Vagina (tissue), 2 donors: ENCODE data around the gene IQSEC3. TPM values are rescaled to one million over a fixed set of nuclear protein-coding genes. Genes with fewer than 3 reads are reported as not detected.

Experiments
- DNase-seq, 2 donors: peaks; one replicate each; pipeline ENCODE4 v3.0.0-alpha.2; 2017; ENCODE audit errors: extremely low spot score in 2 of 2
- H3K27ac ChIP-seq: fragments of 200-600 bp; sonication (generic); one replicate; pipeline ENCODE4 v1.5.1; 2019
- H3K27me3 ChIP-seq: fragments of 200-600 bp; sonication (generic); one replicate; pipeline ENCODE4 v1.5.1; 2019
- H3K36me3 ChIP-seq, 2 donors: fragments of 200-600 bp; sonication (generic); one replicate each; pipeline ENCODE4 v1.5.1; 2017 to 2019
- H3K4me1 ChIP-seq: fragments of 200-600 bp; sonication (generic); one replicate; pipeline ENCODE4 v1.5.1; 2019
- H3K4me3 ChIP-seq, 2 donors: fragments of 200-600 bp; sonication (generic); 1 replicate in 1 of 2; 2 replicates in 1 of 2; pipeline ENCODE4 v1.5.1; 2016 to 2019
- H3K9me3 ChIP-seq: fragments of 200-600 bp; sonication (generic); one replicate; pipeline ENCODE4 v1.5.1; 2019
- CTCF ChIP-seq, 3 experiments: fragments of 450-650 bp in 2 of 3; fragments of 200-600 bp in 1 of 3; sonication (generic) in 1 of 3; IDR thresholded peaks; one replicate each; pipeline ENCODE4 v1.5.1; 2017 to 2019; ENCODE audit warnings: antibody characterized with exemption in 3 of 3, mild to moderate bottlenecking in 2 of 3, moderate library complexity in 2 of 3
- POLR2A ChIP-seq, 2 donors: fragments of 450-650 bp; IDR thresholded peaks; one replicate each; pipeline ENCODE4 v1.6.1; 2017; ENCODE audit warnings: antibody characterized with exemption in 2 of 2, mild to moderate bottlenecking in 2 of 2, moderate library complexity in 2 of 2
- POLR2AphosphoS5 ChIP-seq, 2 donors: sonication (generic); formaldehyde crosslinking; IDR thresholded peaks; one replicate each; pipeline ENCODE4 v1.9.0; 2017; ENCODE audit warnings: antibody characterized with exemption in 2 of 2, mild to moderate bottlenecking in 2 of 2, low read depth in 1 of 2; ENCODE audit not compliant: insufficient read depth in 1 of 2
- intact Hi-C: fragments of 100-400 bp; cut with DNase I; formaldehyde crosslinking; loops from one replicate; pipeline ENCODE4 v1.15.1; 2023
- total RNA-seq: library from RNA; depleted of rRNA; stranded (reverse); fragments of >200 nt; gene quantifications from one replicate; pipeline ENCODE4 v1.2.3, GENCODE V29; 2016

Gene IQSEC3
- total RNA-seq, 1 donor from 2014 or later, result 1.7 TPM

- intact Hi-C loops, result no loop called here
- TF ChIP-seq CTCF (IDR thresholded peaks at IDR 0.05) (no peak), POLR2AphosphoS5 (IDR thresholded peaks at IDR 0.05; ENCODE audit: insufficient read depth in 1 of 2, low read depth in 1 of 2) (no peak), POLR2A (IDR thresholded peaks at IDR 0.05) (no peak)
- no peak overlapping the region for H3K4me3 ChIP-seq
- H3K27me3 ChIP-seq, result no peaks in the 10 kb centered on the region
- no peak overlapping the region for H3K27ac ChIP-seq
- no peaks in the 10 kb centered on the region for H3K36me3 ChIP-seq
- no peaks in the 10 kb centered on the region for H3K4me1 ChIP-seq
- H3K9me3 ChIP-seq, result no peaks in the 10 kb centered on the region
- no peak for DNase-seq
Measured at GRCh38 chr12:169528-170370, 103.2 kb downstream of the IQSEC3 start.

DNA sequence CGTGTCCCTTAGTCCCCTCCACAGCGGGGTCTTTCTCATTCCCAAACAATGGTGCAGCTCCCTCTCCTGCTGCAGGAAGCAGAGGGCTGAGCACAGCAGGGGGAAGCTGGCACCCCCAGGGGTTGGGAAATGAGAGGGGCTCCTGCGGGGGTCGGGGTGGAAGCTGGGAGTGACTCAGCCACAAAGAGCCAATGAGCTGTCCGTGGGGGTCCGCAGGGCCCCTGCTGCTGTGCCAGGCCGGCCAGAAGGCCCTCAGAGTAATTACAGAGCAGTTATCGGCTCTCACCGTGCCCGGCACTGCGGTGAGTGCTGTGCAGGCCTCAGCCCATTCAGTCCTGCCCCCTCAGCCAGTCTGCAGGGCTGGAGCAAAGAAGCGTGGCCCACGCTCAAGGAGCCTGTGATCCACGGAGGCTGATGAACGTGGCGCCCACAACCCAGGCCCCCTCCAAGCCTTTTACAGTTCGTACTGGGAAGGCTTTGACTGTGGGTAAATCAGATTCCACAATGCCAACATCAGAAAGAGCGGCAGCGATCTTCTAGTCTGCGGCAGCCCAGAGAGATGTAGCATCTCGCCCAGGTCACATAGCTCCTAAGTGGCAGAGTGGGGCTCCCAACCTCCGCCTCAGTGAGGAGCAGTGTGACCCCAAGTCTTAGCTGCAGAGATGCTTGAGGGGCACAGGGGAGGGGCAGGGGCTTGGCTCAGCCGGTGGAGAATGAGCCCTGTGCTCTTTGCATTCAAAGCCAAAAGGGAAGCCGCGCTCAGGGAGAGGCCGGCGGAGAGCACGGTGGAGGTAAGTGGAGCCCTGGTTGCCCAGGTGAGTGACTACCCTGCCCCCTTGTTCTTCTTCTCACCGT lies 104.0 kb downstream of the IQSEC3 start:
- no peaks in the 10 kb centered on the region for H3K4me1 ChIP-seq
- H3K4me3 ChIP-seq, result no peak overlapping the region
- TF ChIP-seq POLR2AphosphoS5 (IDR thresholded peaks at IDR 0.05; ENCODE audit: insufficient read depth in 1 of 2, low read depth in 1 of 2), result no peak
- TF ChIP-seq CTCF (IDR thresholded peaks at IDR 0.05), result no peak
- TF ChIP-seq POLR2A (IDR thresholded peaks at IDR 0.05), result no peak
- no peak for DNase-seq
- no peak overlapping the region for H3K27ac ChIP-seq
- no peaks in the 10 kb centered on the region for H3K27me3 ChIP-seq
- no peaks in the 10 kb centered on the region for H3K9me3 ChIP-seq
- intact Hi-C loops, result no loop called here
- H3K36me3 ChIP-seq, result no peaks in the 10 kb centered on the region

DNA sequence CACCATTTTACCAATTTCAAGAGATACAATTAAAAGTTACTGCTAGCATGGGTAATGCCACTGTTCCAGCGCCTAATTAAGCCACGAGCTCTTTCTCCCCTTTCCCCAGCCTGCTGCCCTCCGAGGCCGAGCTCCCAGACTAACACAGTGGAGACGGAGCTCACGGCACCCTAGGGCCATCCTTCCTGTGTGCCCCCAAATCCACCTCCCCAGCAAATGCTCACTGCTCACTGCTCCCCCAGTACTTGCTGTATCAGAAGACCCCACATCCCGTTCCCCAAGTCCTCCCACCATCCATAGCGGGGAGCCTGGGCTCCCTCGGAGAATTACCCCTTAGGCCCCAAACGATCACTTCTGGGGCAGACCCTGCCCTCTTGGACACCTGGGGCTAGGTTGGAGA lies 104.7 kb downstream of the IQSEC3 start:
- peaks cover 3% of the 10 kb centered on the region for H3K4me1 ChIP-seq
- H3K9me3 ChIP-seq, result no peaks in the 10 kb centered on the region
- no peak overlapping the region for H3K4me3 ChIP-seq
- no peaks in the 10 kb centered on the region for H3K27me3 ChIP-seq
- no peak overlapping the region for H3K27ac ChIP-seq
- intact Hi-C loops, result no loop called here
- TF ChIP-seq POLR2A (IDR thresholded peaks at IDR 0.05) (no peak), POLR2AphosphoS5 (IDR thresholded peaks at IDR 0.05; ENCODE audit: insufficient read depth in 1 of 2, low read depth in 1 of 2) (no peak), CTCF (IDR thresholded peaks at IDR 0.05) (no peak)
- no peak for DNase-seq
- no peaks in the 10 kb centered on the region for H3K36me3 ChIP-seq

GRCh38 chr12:171743-172676 lies 105.4 kb downstream of the IQSEC3 start:
- intact Hi-C loops, result no loop called here
- H3K4me3 ChIP-seq, result no peak overlapping the region
- TF ChIP-seq POLR2A (IDR thresholded peaks at IDR 0.05) (no peak), CTCF (IDR thresholded peaks at IDR 0.05) (no peak), POLR2AphosphoS5 (IDR thresholded peaks at IDR 0.05; ENCODE audit: insufficient read depth in 1 of 2, low read depth in 1 of 2) (no peak)
- H3K27ac ChIP-seq, result no peak overlapping the region
- no peaks in the 10 kb centered on the region for H3K36me3 ChIP-seq
- H3K27me3 ChIP-seq, result no peaks in the 10 kb centered on the region
- no peaks in the 10 kb centered on the region for H3K9me3 ChIP-seq
- no peak for DNase-seq
- peaks cover 9% of the 10 kb centered on the region for H3K4me1 ChIP-seq
